ENCODE data around the gene USP24.

Gene USP24

GRCh38 chr1:55252942-55253589, 37.9 kb upstream of the USP24 start:
- no peaks in the 10 kb centered on the region for H3K36me3 ChIP-seq (ENCODE audit: control insufficient read depth, low read length)
- TF ChIP-seq EZH2phosphoT487 (IDR thresholded peaks at IDR 0.05; ENCODE audit: borderline replicate concordance, low read length) (no peak), CTCF (IDR thresholded peaks at IDR 0.05; ENCODE audit: low read depth, low read length, poor library complexity, severe bottlenecking) (no peak)

GRCh38 chr1:55250399-55251075, 35.4 kb upstream of the USP24 start:
- no peaks in the 10 kb centered on the region for H3K9me3 ChIP-seq (ENCODE audit: control insufficient read depth, insufficient read depth, low read length)
- no peaks in the 10 kb centered on the region for H3K9me2 ChIP-seq (replicated peaks; ENCODE audit: control insufficient read depth, low read length)
- H3K27ac ChIP-seq (ENCODE audit: low read depth, low read length) = no peak overlapping the region
- no peaks in the 10 kb centered on the region for H4K20me1 ChIP-seq (ENCODE audit: control insufficient read depth, insufficient read depth, low read depth, low read length)
- H3K36me3 ChIP-seq (ENCODE audit: control insufficient read depth, low read length) = no peaks in the 10 kb centered on the region
- no peaks in the 10 kb centered on the region for H3F3A ChIP-seq (ENCODE audit: control insufficient read depth, insufficient read depth)
- H3K4me2 ChIP-seq (ENCODE audit: low read length) = no peak overlapping the region
- no peaks in the 10 kb centered on the region for H3K27me3 ChIP-seq (ENCODE audit: control insufficient read depth, low read length)
- H3K4me3 ChIP-seq (ENCODE audit: low read length) = no peak overlapping the region
- peaks cover 4% of the 10 kb centered on the region for H3K4me1 ChIP-seq (ENCODE audit: control insufficient read depth, low read length)
- TF ChIP-seq CTCF (IDR thresholded peaks at IDR 0.05; ENCODE audit: low read depth, low read length, poor library complexity, severe bottlenecking) (no peak), EZH2phosphoT487 (IDR thresholded peaks at IDR 0.05; ENCODE audit: borderline replicate concordance, low read length) (no peak)
- no peaks in the 10 kb centered on the region for H3K79me2 ChIP-seq (ENCODE audit: control insufficient read depth, low read length)

More at GRCh38 chr1:55252942-55253589, 37.9 kb upstream of the USP24 start:
- H3K9me3 ChIP-seq (ENCODE audit: control insufficient read depth, insufficient read depth, low read length) = no peaks in the 10 kb centered on the region
- no peaks in the 10 kb centered on the region for H3K9me2 ChIP-seq (replicated peaks; ENCODE audit: control insufficient read depth, low read length)
- H3K27ac ChIP-seq (ENCODE audit: low read depth, low read length) = no peak overlapping the region
- H3K79me2 ChIP-seq (ENCODE audit: control insufficient read depth, low read length) = no peaks in the 10 kb centered on the region
- no peaks in the 10 kb centered on the region for H4K20me1 ChIP-seq (ENCODE audit: control insufficient read depth, insufficient read depth, low read depth, low read length)
- H3K4me3 ChIP-seq (ENCODE audit: low read length) = no peak overlapping the region
- no peaks in the 10 kb centered on the region for H3F3A ChIP-seq (ENCODE audit: control insufficient read depth, insufficient read depth)
- H3K27me3 ChIP-seq (ENCODE audit: control insufficient read depth, low read length) = no peaks in the 10 kb centered on the region
- H3K4me2 ChIP-seq (ENCODE audit: low read length) = no peak overlapping the region
- H3K4me1 ChIP-seq (ENCODE audit: control insufficient read depth, low read length) = peaks cover 30% of the 10 kb centered on the region

- Histone ChIP-seq H3K4me1 (ENCODE audit: control insufficient read depth, low read length) (peaks cover 4% of the 10 kb centered on the region; the same call in 1 of the 2 replicates), H3K79me2 (ENCODE audit: control insufficient read depth, low read length) (no peaks in the 10 kb centered on the region), H3K36me3 (ENCODE audit: control insufficient read depth, low read length) (no peaks in the 10 kb centered on the region), H3K27ac (ENCODE audit: low read depth, low read length) (no peak overlapping the region), H3K9me3 (ENCODE audit: control insufficient read depth, insufficient read depth, low read length) (no peaks in the 10 kb centered on the region), H3F3A (ENCODE audit: control insufficient read depth, insufficient read depth) (no peaks in the 10 kb centered on the region), H3K9me2 (replicated peaks; ENCODE audit: control insufficient read depth, low read length) (no peaks in the 10 kb centered on the region), H3K27me3 (ENCODE audit: control insufficient read depth, low read length) (no peaks in the 10 kb centered on the region), H4K20me1 (ENCODE audit: control insufficient read depth, insufficient read depth, low read depth, low read length) (no peaks in the 10 kb centered on the region), H3K4me2 (ENCODE audit: low read length) (no peak overlapping the region), H3K4me3 (ENCODE audit: low read length) (no peak overlapping the region)
- no peak for TF ChIP-seq CTCF (IDR thresholded peaks at IDR 0.05; ENCODE audit: low read depth, low read length, poor library complexity, severe bottlenecking)
- no peak for TF ChIP-seq EZH2phosphoT487 (IDR thresholded peaks at IDR 0.05; ENCODE audit: borderline replicate concordance, low read length)
These were observed 34.7 kb upstream of the USP24 start for GRCh38 chr1:55249646-55250398.

Data from DOHH2 (cell line).